Right renal pelvis (tissue), 4 donors: ENCODE data around the gene PDIA5. TPM values are rescaled to one million over a fixed set of nuclear protein-coding genes. Genes with fewer than 3 reads are reported as not detected.

Experiments
- polyA plus RNA-seq, 4 donors: library from polyadenylated mRNA; unstranded; fragments of 120-200 nt; gene quantifications; one replicate each; pipeline ENCODE4 v1.2.1, GENCODE V29; 2013; ENCODE audit not compliant: insufficient read length in 4 of 4

The PDIA5 gene
- polyA plus RNA-seq, 4 donors = 25.0 to 32.9 (median 30.3) TPM

Other genes starting within 250 kb of the PDIA5 start
- gene SEMA5B, start 39.3 kb upstream of the PDIA5 start, polyA plus RNA-seq = 10 to 100 TPM; 22.3 to 28.5 (median 26.4) TPM
- 10 to 100 TPM; 25.0 to 30.9 (median 27.0) TPM for gene SEC22A, start 134.9 kb downstream of the PDIA5 start, polyA plus RNA-seq